DMS153 treated with DMSO at 0.1 percent for 48 hours (cell line): ENCODE measurements around the gene CRKL.

Experiments used
- DNase-seq: peaks from one replicate; lab custom pipeline; 2025; ENCODE audit not compliant: unreplicated experiment; lab: John Stamatoyannopoulos, UW

The CRKL gene

DNA sequence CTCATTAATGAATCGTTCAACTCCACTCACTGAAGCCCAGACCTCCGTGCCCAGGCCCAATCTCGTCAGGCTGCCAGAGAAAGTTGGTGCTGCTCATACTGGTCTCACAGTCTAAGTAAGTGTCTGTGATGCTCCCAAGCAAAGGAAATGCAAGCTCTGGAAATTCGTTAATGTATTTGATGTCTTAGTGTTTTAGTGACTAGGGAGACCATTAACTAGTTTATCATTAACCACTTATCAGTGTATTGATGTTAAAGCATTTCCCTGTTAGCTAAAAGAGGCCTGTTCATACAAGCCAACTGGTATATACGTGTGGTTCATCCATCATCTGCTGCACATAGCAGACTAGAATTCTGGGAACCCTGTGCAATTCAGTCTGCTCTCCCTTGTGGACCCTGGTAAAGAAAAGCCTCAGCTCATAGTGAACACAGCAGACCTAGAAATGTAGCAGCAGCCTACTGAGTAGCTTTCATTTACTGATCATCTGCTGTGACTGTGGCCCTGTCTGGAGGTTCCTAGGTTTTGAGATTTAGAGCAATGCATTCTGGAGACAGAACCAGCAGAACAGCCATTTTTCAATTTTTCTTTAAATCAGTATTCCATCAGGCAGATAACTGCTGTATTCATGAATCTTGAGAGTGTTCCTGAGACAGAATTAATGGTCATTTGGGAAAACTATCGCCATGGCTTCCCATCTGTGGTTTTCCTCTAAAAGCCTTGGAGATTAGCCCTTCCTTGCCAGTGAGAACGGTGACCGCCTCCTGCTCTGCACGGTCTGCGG, 34.1 kb downstream of the CRKL start:
- DNase-seq = no peak

DNA sequence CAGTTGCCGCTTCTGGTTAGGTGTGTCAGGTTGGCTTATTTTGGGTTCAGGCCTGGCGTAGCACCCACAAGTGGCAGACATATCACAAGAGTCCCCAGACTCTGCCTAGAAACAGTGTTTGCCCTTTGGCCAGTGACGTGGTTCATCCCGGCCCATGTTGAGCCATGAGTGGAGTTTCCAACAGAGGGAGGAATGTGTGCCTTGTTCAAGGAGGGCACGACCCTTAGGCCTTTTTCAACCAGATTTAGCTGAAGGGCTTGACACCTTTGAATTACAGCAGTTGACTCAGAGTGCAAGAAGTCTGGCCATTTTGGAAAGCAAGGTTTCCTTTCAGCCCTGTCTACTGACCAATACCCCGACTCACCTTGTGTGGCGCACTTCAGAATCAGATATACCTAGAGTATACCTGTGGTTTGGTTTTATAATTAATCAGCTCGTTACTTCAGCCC, 34.7 kb downstream of the CRKL start:
- no peak for DNase-seq

DNA sequence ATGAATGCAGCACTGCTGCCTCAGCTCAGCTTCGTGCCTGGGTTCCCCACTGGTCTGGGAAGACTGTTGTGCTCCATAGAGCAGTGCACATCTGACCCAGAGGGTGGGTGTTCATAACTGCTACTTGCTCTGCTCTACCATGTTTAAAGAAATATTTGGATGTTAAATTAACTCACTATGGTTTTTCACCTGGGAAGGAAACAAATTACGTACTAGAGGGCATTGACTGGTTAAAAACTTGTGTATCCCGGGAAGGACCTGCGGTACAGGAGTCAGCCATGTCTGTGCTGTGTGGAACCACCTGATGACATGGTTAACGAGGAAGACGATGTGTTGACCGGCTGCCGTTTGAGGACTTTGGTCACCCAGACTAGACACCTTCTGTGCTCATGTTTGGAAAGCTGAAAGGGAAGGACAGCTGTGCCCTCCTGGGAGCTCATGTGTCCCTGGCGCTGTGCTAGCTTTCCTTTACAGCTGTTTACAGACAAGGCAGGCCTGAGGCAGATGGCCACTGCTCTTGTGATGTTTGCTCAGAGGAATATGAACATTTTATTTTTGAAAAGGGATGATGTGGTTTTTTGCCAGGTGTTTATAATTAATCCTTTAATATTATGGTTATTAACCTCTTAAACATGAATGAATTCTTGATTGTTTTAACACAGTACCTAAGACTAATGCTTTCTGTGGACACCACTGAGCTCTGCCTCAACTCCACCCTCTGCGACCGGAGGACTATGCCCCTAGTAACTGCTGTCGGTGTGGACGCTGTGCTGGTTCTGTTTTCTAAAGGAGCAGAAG, 35.5 kb downstream of the CRKL start:
- no peak for DNase-seq

DNA sequence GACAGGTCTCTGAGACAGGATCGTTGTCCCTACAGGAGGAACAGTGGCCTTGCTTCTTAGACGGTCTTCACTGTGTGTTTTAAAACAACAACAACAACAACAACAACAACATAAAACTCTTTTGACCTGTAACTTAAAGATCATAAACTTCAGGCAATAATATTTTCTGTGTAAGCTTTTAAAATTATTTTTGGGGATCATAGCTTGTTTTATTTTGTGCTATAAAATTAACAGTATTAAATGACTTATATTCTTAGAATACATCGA, 36.1 kb downstream of the CRKL start:
- no peak for DNase-seq

DNA sequence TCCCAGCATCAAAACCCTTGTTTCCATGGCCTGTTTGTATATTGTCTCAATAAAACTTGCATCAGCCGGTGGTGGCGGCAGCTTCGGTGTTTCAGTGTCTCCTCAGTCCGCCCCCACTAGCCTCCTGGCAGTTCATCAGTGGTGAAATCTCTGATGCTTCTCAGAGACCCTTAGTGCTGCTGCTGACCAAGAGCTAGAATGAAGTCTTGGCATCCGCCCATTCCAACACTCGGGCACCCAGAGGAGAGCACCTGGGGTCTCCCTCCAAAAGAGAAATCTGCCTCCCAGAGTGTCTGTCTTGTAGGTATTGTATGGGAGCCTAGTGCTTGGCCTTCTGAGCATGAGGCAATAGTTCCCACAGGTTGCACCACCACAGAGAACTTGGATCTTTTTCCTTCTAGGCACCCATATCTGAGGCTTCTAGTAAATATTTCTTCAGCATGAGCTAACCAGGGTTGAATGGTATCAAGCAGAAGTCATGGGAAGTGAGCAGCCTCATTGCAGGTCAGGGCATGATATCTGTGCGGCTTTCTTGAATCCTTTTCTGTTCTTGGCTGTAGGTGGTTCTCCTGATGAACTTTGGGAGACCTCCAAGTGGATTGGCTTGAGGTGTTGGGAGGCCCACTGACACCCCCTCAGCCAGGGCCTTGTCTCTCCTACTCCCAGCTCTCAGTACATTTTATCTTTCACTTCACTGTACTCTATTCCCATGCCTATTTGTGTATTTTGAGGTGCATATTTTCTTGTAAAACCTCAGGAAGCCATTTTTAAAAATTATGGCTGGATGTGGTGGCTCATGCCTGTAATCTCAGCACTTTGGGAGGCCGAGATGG, 36.7 kb downstream of the CRKL start:
- DNase-seq = no peak

DNA sequence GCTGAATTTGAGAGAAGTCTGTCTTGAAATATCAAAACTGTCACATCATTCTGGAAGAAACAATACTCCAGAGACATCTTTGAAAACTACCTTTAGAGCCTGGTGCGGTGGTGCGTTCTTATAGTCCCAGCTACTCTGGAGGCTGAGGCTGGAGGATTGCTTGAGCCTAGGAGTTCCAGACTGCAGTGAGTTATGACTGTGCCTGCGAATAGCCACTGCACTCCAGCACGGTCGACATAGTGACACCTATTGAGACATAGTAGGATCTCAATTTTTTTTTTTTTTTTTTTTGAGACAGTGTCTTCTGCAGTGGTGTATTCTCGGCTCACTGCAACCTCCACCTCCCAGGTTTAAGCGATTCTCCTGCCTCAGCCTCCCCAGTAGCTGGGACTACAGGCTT, 38.3 kb downstream of the CRKL start:
- no peak for DNase-seq

DNA sequence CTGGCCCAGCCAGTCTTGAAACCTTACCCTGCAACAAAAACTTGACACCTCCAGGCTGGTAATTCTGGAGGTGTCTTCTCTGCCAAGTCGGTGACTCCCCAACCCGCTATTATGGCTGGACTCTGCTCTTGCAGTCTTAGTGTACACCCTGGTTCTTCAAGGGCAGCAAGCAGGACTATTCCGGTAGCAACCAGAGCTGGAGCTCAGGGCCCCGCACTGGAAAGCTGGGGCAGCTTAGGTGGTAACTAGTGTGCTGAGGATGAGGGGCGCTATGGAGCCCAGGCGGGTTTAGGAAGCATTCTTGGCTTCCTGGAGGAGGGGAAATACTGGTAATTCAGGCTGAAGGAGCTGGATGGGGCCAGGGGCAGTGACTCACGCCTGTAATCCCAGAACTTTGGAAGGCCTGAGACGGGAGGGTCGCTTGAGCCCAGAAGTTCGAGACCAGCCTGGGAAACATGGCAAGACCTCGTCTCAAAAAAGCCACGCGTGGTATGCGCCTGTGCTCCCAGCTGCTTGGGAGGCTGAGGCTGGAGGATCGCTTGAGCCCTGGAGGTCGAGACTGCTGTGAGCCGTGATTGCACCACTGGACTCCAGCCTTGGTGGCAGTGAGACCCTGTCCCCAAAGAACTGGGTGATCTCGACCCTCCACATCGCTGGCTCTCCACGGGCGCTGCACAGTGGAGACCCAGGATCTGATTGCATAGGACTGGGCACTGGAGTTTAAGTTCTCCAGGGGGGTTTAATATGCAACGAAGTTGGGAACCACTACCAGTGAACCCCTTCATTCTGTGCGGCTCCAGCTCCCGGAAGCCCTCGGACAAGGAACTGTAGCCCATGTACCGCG, 39.3 kb downstream of the CRKL start:
- DNase-seq = no peak

DNA sequence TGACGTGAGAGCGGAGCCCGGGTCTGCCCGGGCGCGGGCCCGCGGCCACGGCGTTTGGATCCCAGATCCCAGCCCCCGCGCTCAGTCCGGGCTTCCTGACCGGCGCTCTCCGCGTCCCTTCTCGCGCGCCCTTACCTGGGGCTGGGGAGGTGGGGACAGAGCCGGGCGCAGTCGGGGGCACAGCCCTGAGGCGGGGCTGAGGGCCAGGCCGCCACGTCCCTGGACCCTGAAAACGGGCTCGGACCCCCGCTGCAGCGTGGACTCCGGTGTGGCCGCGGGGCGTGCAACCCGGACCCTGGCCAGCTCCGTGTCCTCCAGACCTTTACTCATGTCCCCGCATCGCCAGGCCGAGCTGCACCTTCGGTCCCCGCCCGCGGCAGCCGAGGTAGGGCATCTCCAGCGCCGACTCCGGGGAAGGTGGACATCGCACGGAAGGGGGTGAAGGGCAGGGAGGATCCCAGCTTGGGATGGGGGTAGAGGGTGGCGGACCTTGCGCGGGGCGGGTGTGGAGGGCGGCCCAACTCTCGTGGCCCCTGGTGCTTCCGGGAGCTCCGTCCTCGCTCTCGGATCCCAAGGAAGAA, 40.0 kb downstream of the CRKL start:
- DNase-seq = no peak

DNA sequence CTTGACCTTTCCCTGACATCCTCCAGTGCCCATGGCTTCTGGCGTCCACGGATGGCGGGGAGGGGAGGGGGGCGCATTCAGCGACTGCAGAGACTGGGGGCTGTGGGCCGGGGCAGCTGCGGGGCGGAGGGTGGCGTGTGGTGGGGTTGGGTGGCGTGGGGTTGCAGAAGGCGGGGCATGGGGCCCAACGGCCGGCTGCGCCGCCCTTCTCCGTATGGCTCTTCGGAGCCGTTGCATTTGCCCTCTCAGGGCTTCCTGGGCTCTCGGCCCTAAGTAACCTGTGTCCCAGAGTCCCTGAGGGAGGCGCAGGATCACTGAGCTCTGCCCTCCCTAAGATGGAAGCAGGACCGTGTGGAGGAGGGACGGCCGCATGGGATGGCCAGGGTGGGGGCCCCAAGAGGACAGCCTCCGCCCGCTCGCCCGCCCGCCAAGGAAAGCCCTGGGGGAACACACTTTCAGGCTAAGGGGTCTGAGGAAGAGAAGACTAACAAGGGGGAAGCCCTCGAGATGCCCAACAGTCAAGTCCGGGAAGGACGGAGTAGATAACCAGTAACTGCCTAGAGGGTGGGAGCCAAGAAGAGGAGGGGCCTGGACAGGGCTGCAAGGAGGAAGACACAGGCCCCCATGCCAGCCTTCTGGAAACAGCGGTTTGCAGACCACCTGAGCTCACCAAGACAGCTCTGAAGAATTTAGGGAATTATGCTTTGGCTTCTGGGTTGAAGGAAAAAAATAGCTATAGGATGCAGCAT, 40.6 kb downstream of the CRKL start:
- no peak for DNase-seq

DNA sequence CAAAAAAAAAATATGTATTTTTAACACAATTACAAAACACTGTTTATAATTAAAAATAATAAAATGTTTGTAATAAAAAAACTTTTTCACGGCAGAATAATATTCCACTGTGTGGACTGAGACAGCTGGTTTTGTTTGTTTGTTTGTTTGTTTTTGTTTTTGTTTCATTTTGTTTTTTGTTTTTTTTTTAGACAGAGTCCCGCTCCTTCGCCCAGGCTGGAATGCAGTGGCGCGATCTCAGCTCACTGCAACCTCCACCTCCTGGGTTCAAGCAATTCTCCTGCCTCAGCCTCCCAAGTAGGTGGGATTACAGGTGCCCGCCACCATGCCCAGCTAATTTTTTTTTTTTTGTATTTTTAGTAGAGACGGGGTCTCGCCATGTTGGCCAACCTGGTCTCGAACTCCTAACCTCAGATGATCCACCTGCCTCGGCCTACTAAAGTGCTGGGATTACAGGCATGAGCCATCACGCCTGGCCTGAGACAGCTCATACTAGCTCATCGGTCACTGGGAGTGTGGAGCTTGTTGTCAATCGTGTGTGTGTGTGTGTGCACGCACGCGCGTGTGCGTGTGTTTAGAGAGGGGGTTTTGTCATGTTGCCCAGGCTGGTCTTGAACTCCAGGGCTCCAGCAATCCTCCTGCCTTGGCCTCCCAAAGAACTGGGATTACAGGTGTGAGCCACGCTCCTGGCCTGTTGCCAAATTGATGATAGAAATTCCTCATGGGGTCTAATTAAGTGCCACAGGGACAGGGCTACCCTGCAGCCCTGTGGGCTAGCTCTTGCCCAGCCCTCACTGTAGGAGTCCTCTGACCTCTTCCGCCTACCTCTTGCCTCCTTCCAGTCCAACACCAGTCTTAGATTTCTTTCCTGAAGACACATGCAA, 42.6 kb downstream of the CRKL start:
- no peak for DNase-seq

DNA sequence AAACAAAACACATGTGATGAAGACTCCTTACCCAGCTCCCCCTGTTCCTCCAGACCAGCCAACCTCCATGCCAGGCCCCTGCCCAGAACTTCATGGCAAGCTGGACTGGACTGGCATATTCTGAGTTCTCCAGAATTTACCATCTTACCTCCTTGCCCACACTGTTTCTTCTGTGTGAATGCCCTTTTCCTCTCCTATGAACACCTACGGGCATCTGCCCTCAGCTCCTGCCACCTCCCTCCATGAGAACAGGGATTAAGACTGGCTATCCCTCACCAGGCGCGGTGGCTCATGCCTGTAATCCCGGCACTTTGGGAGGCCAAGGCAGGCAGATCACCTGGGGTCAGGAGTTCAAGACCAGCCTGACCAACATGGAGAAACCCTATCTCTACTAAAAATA, 43.4 kb downstream of the CRKL start:
- DNase-seq = no peak

DNA sequence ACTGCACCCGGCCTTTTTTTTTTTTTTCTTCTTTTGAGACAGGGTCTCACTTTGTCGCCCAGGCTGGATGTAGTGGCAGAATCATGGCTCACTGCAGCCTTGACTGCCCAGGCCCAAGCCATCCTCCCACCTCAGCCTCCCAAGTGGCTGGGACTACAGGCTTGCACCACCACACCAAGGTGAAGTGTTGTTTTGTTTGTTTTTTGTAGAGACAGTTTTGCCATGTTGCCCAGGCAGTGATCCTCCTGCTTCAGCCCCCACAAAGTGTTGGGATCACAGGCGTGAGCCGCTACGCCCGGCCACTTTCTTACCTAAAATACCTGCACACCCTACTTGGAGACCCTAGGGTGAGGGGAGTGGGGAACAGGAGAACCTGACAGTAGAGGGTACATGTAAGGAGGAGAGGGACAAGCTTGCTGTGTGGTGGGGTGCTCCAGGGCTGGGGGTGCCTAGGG, 45.3 kb downstream of the CRKL start:
- DNase-seq = no peak

DNA sequence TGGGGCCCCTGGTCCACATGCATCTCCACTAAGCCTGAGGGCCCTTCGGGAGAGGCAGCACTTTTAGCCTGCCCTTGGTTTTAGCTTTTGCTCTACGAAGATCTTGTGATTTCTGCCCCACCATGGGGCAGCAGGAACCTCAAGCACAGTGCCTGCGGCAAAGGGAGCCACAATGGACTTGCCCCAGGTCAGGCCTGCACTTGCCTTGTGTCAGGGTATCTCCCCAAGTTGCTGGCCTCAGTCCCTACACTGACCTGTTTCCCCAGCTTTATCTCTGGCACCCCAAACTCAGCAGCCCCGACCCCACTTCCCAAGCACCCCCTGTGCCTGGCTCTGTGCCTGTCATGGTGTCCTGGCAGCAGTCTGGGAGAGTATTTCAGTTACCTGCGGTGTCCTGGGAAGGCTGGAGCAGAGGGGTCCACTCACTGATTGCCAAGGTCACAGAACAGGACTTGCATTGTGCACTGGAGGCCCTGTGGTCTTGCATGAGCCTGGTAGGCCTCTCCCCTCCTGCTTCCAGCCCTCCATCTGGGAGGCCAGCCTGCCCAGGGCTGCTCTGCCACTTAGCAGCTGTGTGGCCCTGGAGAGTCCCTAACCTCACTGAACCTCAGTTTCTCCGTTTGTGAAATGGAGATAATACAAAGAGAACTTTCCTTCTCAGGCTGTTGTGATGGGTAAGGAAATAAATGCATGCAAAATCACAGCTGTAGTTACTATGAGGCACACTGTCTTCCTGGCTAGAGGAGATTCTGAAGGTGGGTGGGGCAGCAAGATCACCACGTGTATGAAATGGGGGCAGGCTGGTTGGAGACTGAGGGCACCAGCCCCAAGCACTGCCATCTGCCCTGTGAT, 46.2 kb downstream of the CRKL start:
- no peak for DNase-seq

DNA sequence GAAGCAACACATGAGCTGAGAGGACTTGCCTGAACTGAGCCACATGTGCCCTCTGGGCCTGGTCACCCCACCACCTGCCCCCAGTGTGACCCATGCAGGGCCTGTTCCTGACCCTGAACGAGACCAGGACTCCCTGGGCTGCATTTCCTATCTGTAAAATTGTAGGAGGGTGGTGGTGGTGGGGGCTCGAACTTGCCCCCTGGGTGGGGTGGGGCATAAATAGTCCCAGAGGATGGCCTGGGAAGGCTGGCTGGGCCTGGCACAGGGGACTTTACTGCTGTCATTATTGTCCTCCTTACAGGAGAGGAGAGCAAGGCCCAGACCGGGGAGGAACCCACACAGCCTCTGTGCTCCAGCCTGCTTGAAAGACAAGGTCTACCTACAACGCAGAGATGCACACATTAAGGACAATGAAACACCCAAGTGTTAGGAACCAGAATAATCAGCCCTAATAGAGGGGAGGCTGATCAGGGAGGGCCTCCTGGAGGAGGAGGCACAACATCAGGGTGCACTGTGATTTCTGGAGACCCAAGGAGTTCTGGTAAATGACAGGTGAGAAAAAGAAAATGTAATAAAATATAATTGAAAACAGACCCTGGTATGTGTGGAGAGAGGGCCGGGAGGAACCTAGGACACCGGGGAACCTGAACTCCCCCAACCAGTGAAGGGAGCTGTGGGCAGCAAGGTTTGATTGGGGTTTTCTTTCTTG, 47.0 kb downstream of the CRKL start:
- DNase-seq = no peak

DNA sequence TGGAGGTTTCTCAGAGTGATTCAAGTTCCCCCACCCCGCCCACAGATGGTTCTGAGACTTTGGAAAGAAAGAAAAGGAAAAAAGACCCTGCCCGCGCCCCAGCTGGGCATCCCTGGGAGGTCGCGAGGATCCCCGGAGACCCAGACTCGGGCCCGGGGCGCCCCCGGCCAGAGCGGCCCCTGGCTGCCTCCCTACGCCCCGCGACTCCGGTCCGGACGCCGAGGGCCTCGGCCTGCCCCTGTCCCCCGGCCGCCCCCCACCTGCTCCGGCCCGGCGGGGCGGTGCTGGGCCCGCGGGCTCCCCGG, 47.5 kb downstream of the CRKL start:
- DNase-seq = no peak

DNA sequence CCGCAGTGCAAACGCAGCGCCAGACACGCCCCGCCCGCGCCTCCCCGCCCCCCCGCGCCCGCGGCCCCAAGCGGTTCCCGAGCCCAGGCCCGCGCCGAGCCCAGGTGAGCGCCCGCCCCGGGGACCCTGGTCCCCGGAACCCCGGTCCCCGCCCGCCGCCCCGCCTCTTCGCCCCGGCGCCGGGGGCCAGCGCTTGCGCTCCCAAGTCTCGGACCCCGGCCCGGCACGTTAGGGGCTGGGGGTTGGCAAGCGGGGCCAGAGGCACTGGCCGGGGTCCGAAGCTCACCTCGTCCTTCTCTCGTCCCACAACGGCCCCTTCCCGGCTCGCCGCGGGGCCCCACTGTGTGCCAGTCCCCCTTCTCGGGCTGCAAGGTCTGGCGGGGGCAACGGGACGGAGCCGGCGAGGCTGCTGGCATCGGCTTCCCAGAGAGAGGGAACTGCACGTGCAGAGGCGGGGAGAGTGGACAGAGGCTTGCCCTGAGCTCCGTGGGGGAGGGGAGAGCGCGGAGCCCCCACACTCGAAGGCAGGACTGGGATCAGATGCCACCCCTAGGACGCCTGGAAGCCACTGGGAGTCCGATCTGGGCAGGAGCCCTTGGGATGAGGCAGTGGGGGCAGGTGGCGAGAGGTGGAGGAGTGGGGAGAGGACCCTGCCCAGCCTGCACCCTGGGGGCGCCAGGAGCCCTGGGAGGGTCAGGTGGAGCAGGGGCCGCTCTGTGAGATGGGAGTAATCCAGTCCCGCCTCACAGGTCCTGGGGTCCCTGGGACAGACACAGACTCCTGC, 48.1 kb downstream of the CRKL start:
- no peak for DNase-seq
